ENCODE data around the gene TRIP13. TPM values are rescaled to one million over a fixed set of nuclear protein-coding genes. Genes with fewer than 3 reads are reported as not detected.
"Not testable (repeated sequence)": the region's sequence is repeated elsewhere in the genome, so short reads cannot be mapped to it uniquely, and the experiment has no call there.

The TRIP13 gene
- total RNA-seq, 1 experiment from 2014 or later, result 42.6 TPM

DNA sequence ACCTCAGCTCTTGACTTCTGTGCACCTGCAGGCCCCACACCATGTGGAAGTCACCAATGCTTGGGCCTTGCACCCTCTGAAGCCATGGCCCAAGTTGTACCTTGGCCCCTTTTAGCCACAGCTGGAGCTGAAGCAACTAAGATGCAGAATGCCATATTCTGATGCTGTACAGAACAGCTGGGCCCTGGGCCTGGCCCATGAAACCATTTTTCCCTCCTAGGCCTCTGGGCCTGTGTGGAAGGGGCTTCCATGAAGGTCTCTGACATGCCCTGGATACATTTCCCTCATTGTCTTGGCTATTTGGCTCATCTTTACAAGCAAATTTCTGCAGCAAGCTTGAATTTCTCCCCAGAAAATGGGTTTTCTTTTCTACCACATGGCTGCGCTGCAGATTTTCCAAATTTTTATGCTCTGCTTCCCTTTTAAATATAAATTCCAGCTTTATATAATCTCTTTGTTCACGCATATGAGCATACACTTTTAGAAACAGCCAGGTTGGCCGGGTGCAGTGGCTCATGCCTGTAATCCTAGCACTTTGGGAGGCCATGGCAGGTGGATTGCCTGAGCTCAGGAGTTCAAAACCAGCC is 41.8 kb downstream of the TRIP13 start:
- not testable (repeated sequence) for H3T11ph ChIP-seq (ENCODE audit: low read length); H3K9ac ChIP-seq (ENCODE audit: extremely low read depth, insufficient read length, low read length); H3K27ac Mint-ChIP-seq; H3K4me1 Mint-ChIP-seq; H3K9me3 ChIP-seq (ENCODE audit: control insufficient read depth, low read depth, low read length); H3K4me3 Mint-ChIP-seq; H2AK5ac ChIP-seq (ENCODE audit: insufficient read length, low read length); H2BK12ac ChIP-seq (ENCODE audit: insufficient read length, low read depth, low read length); DNase-seq; H4K5ac ChIP-seq (ENCODE audit: insufficient read length, low read depth, low read length); H3K14ac ChIP-seq (ENCODE audit: insufficient read depth, low read length); H3K27me3 ChIP-seq (ENCODE audit: insufficient read depth, low read length); H2BK120ac ChIP-seq (ENCODE audit: low read depth, low read length, poor library complexity, severe bottlenecking); H3K18ac ChIP-seq (ENCODE audit: insufficient read length, low read depth, low read length); H2BK5ac ChIP-seq (ENCODE audit: insufficient read length, low read length); H3K36me3 Mint-ChIP-seq (ENCODE audit: insufficient read depth in 1 of 3, low read depth in 3 of 3); H2AFZ ChIP-seq (ENCODE audit: low read length); H3K79me1 ChIP-seq (ENCODE audit: insufficient read depth, low read depth, low read length, poor library complexity, severe bottlenecking); H4K20me1 ChIP-seq (ENCODE audit: control insufficient read depth, insufficient read depth, insufficient read length); H3K23me2 ChIP-seq (ENCODE audit: insufficient read length, low read depth, low read length, poor library complexity, severe bottlenecking); H3K56ac ChIP-seq (ENCODE audit: insufficient read length, low read depth, low read length); H4K91ac ChIP-seq (ENCODE audit: insufficient read length, low read depth, low read length); H3K9me3 Mint-ChIP-seq; H3K79me2 ChIP-seq (ENCODE audit: insufficient read depth, low read length); H4K8ac ChIP-seq (replicated peaks; ENCODE audit: insufficient read length, low read depth, low read length); H3K4me2 ChIP-seq (ENCODE audit: insufficient read depth, insufficient read length, low read length); H2BK20ac ChIP-seq (ENCODE audit: low read depth, low read length, poor library complexity, severe bottlenecking); H3K27ac ChIP-seq (ENCODE audit: insufficient read length, low read depth, low read length); H3K23ac ChIP-seq (ENCODE audit: insufficient read length, low read depth, low read length); H3K4ac ChIP-seq (ENCODE audit: low read depth, low read length); H3K4me1 ChIP-seq (ENCODE audit: insufficient read depth, low read length); H2BK15ac ChIP-seq (ENCODE audit: low read depth, low read length)
- H3K27me3 Mint-ChIP-seq (ENCODE audit: low read depth), result peaks cover 46% of the 10 kb centered on the region
- no CpG with 5 or more reads among the region's 3 CpGs for WGBS (ENCODE audit: extremely low coverage, insufficient read length, low lambda C conversion rate)

Measured in H9 (cell line).